ENCODE measurements around the gene PTDSS2. TPM values are rescaled to one million over a fixed set of nuclear protein-coding genes. Genes with fewer than 3 reads are reported as not detected.

The PTDSS2 gene
- total and polyA plus RNA-seq, 2 of the 13 experiments (the other 11 are each of a cell fraction or from before 2014, with no cell fraction given), result 21.7 to 26.4 TPM

DNA sequence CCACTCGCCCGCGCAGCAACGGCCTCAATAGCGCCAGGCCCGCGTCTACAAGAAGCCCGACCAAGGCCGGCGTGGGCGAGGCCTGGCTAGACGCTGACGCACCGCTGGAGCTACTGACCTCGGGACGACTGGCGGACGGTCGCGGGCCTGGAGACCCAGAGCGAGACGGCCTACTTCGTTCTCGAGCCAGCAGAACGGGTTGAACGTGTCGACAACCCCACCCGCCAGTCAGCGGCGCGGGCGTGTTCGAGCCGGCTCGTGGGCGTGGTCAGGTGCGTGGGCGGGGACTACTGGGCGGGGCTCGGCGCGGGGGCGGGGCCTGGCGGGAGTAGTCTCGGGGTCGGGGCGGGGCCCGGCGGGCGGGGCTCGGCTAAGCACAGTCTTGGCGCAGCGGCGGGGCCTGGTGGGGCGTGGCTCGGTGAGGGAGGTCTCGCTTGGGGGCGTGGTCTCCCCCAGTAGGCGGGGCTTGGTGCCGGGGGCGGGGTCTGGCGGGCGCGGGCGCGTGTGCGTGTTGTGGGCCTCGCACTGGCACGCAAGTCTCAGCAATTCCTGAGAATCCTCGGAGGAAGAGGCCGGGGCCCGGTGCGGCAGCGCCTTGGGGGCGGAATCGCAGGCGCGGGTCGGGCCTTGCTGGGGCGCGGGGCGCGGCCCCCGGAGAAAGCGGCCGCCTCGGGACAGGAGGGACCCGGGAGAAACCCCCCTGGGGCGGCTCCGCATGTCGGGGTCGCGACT lies 57.1 kb downstream of the PTDSS2 start, which contains the start of gene RNH1 (continued):
- TF ChIP-seq, protein P1, sequence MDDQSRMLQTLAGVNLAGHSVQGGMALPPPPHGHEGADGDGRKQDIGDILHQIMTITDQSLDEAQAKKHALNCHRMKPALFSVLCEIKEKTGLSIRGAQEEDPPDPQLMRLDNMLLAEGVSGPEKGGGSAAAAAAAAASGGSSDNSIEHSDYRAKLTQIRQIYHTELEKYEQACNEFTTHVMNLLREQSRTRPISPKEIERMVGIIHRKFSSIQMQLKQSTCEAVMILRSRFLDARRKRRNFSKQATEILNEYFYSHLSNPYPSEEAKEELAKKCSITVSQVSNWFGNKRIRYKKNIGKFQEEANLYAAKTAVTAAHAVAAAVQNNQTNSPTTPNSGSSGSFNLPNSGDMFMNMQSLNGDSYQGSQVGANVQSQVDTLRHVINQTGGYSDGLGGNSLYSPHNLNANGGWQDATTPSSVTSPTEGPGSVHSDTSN (CRISPR knock-in tag; IDR thresholded peaks at IDR 0.05; ENCODE audit: borderline replicate concordance), result no peak
- TF ChIP-seq ZMAT3 (CRISPR knock-in tag; conservative IDR thresholded peaks at IDR 0.05), result no peak; the same call in 1 of the 2 replicates
- TF ChIP-seq HMGA1 (CRISPR knock-in tag; conservative IDR thresholded peaks at IDR 0.05), result no peak
- no peak for TF ChIP-seq MYC (CRISPR knock-in tag; IDR thresholded peaks at IDR 0.05; ENCODE audit: borderline replicate concordance)
- peak; percentile 12 for TF ChIP-seq MED8 (CRISPR knock-in tag; IDR thresholded peaks at IDR 0.05; ENCODE audit: insufficient replicate concordance)
- no peak; the same call in 1 of the 2 replicates for TF ChIP-seq KDM2A (CRISPR knock-in tag; IDR thresholded peaks at IDR 0.05; ENCODE audit: borderline replicate concordance, low read depth)
- TF ChIP-seq REPIN1 (CRISPR knock-in tag; IDR thresholded peaks at IDR 0.05; ENCODE audit: borderline replicate concordance, low read depth), result 0 out of 2 replicates have a peak, but pooled peaks have one; percentile 14
- TF ChIP-seq ZNF264 (CRISPR knock-in tag; IDR thresholded peaks at IDR 0.05), result no peak
- TF ChIP-seq, protein P2, sequence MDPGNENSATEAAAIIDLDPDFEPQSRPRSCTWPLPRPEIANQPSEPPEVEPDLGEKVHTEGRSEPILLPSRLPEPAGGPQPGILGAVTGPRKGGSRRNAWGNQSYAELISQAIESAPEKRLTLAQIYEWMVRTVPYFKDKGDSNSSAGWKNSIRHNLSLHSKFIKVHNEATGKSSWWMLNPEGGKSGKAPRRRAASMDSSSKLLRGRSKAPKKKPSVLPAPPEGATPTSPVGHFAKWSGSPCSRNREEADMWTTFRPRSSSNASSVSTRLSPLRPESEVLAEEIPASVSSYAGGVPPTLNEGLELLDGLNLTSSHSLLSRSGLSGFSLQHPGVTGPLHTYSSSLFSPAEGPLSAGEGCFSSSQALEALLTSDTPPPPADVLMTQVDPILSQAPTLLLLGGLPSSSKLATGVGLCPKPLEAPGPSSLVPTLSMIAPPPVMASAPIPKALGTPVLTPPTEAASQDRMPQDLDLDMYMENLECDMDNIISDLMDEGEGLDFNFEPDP (CRISPR knock-in tag; conservative IDR thresholded peaks at IDR 0.05), result no peak
- no peak for TF ChIP-seq ZNF136 (CRISPR knock-in tag; IDR thresholded peaks at IDR 0.05; ENCODE audit: low read depth)
- no peak for TF ChIP-seq ISX (CRISPR knock-in tag; conservative IDR thresholded peaks at IDR 0.05)
- no peak for TF ChIP-seq SUZ12 (IDR thresholded peaks at IDR 0.05; ENCODE audit: low read depth, low read length)
- TF ChIP-seq HES4 (CRISPR knock-in tag; IDR thresholded peaks at IDR 0.05; ENCODE audit: borderline replicate concordance), result no peak
- TF ChIP-seq, protein P3, sequence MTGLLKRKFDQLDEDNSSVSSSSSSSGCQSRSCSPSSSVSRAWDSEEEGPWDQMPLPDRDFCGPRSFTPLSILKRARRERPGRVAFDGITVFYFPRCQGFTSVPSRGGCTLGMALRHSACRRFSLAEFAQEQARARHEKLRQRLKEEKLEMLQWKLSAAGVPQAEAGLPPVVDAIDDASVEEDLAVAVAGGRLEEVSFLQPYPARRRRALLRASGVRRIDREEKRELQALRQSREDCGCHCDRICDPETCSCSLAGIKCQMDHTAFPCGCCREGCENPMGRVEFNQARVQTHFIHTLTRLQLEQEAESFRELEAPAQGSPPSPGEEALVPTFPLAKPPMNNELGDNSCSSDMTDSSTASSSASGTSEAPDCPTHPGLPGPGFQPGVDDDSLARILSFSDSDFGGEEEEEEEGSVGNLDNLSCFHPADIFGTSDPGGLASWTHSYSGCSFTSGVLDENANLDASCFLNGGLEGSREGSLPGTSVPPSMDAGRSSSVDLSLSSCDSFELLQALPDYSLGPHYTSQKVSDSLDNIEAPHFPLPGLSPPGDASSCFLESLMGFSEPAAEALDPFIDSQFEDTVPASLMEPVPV (CRISPR knock-in tag; IDR thresholded peaks at IDR 0.05), result no peak
- TF ChIP-seq ZNF782 (CRISPR knock-in tag; IDR thresholded peaks at IDR 0.05; ENCODE audit: borderline replicate concordance), result no peak
- TF ChIP-seq ZFY (CRISPR knock-in tag; IDR thresholded peaks at IDR 0.05), result peak; percentile 95
- TF ChIP-seq RBAK (CRISPR knock-in tag; IDR thresholded peaks at IDR 0.05), result no peak
- TF ChIP-seq, protein P4, sequence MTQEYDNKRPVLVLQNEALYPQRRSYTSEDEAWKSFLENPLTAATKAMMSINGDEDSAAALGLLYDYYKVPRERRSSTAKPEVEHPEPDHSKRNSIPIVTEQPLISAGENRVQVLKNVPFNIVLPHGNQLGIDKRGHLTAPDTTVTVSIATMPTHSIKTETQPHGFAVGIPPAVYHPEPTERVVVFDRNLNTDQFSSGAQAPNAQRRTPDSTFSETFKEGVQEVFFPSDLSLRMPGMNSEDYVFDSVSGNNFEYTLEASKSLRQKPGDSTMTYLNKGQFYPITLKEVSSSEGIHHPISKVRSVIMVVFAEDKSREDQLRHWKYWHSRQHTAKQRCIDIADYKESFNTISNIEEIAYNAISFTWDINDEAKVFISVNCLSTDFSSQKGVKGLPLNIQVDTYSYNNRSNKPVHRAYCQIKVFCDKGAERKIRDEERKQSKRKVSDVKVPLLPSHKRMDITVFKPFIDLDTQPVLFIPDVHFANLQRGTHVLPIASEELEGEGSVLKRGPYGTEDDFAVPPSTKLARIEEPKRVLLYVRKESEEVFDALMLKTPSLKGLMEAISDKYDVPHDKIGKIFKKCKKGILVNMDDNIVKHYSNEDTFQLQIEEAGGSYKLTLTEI (CRISPR knock-in tag; conservative IDR thresholded peaks at IDR 0.05), result no peak
- TF ChIP-seq, protein P5, sequence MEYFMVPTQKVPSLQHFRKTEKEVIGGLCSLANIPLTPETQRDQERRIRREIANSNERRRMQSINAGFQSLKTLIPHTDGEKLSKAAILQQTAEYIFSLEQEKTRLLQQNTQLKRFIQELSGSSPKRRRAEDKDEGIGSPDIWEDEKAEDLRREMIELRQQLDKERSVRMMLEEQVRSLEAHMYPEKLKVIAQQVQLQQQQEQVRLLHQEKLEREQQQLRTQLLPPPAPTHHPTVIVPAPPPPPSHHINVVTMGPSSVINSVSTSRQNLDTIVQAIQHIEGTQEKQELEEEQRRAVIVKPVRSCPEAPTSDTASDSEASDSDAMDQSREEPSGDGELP (IDR thresholded peaks at IDR 0.05; ENCODE audit: borderline replicate concordance, low read depth), result 0 out of 2 replicates have a peak, but pooled peaks have one; percentile 6
- TF ChIP-seq, protein P6, sequence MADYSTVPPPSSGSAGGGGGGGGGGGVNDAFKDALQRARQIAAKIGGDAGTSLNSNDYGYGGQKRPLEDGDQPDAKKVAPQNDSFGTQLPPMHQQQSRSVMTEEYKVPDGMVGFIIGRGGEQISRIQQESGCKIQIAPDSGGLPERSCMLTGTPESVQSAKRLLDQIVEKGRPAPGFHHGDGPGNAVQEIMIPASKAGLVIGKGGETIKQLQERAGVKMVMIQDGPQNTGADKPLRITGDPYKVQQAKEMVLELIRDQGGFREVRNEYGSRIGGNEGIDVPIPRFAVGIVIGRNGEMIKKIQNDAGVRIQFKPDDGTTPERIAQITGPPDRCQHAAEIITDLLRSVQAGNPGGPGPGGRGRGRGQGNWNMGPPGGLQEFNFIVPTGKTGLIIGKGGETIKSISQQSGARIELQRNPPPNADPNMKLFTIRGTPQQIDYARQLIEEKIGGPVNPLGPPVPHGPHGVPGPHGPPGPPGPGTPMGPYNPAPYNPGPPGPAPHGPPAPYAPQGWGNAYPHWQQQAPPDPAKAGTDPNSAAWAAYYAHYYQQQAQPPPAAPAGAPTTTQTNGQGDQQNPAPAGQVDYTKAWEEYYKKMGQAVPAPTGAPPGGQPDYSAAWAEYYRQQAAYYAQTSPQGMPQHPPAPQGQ (CRISPR knock-in tag; IDR thresholded peaks at IDR 0.05; ENCODE audit: borderline replicate concordance), result no peak
